Upper lobe of right lung (tissue), 1 donor: ENCODE data around the gene WASF3. TPM values are rescaled to one million over a fixed set of nuclear protein-coding genes. Genes with fewer than 3 reads are reported as not detected.

Experiments
- ATAC-seq: fragments of 200-7000 bp; cut with Tn5 transposase; one replicate; pipeline ENCODE4 v1.9.1; 2020; ENCODE audit warnings: mild to moderate bottlenecking, moderate library complexity
- DNase-seq: peaks from one replicate; pipeline ENCODE4 v3.0.0-alpha.2; 2020
- H3K27ac ChIP-seq: fragments of 200-600 bp; one replicate; pipeline ENCODE4 v1.8.0; 2022
- H3K27me3 ChIP-seq: fragments of 200-600 bp; one replicate; pipeline ENCODE4 v1.8.0; 2022; ENCODE audit warnings: mild to moderate bottlenecking
- H3K36me3 ChIP-seq: fragments of 200-600 bp; one replicate; pipeline ENCODE4 v1.8.0; 2022
- H3K4me1 ChIP-seq: fragments of 200-600 bp; one replicate; pipeline ENCODE4 v1.8.0; 2022
- H3K4me3 ChIP-seq: fragments of 200-600 bp; one replicate; pipeline ENCODE4 v1.8.0; 2022; ENCODE audit warnings: mild to moderate bottlenecking
- H3K9me3 ChIP-seq: fragments of 200-600 bp; one replicate; pipeline ENCODE4 v1.8.0; 2022
- intact Hi-C: fragments of 100-400 bp; cut with DNase I; formaldehyde crosslinking; loops from one replicate; pipeline ENCODE4 v1.11.0; 2022
- total RNA-seq: library from RNA; stranded (reverse); fragmentation: NEBNext Ultra II Directional; extraction: Animal tissue kit (Norgen Biotek cat#: 25700); gene quantifications from one replicate; pipeline ENCODE4 v1.2.1, GENCODE V29; 2021
- TF ChIP-seq, protein P1 (sequence below): fragments of 200-600 bp; IDR thresholded peaks from one replicate; pipeline ENCODE4 v1.8.0; 2022; ENCODE audit warnings: antibody characterized with exemption
- donor health status: DM: no; HTN: yes; CAD: no; lungs with severe emphysema.

WASF3 gene
- total RNA-seq, 1 donor from 2014 or later, result 27.9 TPM

DNA sequence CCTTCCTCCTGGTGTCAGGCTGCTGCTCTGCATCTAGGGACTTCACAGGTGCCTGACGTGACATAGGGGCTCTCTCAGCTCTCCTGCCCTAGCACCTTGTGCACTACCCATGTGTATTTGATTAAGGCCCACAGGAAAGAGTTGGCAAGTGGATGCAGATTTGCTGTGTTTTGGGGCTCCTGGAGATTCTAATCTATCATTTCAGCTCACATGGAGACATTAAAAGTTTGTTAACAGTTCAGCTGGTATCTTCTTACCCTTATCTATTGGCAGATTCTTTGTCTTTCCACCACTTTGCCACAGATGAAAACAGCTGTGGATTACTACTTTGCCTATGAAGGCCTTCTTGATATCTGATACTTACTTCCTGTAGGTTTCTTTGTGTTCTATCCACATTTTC is 41.9 kb downstream of the WASF3 start:
- no peak for DNase-seq
- Histone ChIP-seq H3K9me3 (no peaks in the 10 kb centered on the region), H3K36me3 (no peaks in the 10 kb centered on the region), H3K4me1 (peaks cover 4% of the 10 kb centered on the region), H3K4me3 (no peak overlapping the region), H3K27ac (no peak overlapping the region), H3K27me3 (no peaks in the 10 kb centered on the region)
- intact Hi-C loops, result no loop called here
- ATAC-seq, result no peak
- TF ChIP-seq, protein P1, sequence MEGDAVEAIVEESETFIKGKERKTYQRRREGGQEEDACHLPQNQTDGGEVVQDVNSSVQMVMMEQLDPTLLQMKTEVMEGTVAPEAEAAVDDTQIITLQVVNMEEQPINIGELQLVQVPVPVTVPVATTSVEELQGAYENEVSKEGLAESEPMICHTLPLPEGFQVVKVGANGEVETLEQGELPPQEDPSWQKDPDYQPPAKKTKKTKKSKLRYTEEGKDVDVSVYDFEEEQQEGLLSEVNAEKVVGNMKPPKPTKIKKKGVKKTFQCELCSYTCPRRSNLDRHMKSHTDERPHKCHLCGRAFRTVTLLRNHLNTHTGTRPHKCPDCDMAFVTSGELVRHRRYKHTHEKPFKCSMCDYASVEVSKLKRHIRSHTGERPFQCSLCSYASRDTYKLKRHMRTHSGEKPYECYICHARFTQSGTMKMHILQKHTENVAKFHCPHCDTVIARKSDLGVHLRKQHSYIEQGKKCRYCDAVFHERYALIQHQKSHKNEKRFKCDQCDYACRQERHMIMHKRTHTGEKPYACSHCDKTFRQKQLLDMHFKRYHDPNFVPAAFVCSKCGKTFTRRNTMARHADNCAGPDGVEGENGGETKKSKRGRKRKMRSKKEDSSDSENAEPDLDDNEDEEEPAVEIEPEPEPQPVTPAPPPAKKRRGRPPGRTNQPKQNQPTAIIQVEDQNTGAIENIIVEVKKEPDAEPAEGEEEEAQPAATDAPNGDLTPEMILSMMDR, result no peak

DNA sequence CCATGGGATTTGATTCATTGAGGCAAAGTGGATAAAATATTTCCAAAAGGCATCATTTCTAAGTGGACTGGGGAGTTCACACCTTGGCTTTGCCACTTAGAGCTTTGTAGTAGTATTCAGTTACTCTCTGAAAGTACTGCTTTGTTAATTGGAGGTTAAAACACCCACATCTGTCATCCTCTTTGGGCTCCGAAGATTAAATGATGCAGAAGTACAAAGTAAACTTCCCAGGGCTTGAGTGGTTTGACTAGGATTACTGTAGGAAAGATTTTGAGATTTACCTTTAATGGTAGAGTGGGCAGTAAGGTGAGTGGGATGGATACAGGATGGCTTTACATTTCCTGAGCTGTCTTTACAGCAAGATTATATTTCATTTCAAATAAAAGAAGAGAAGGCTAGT is 42.4 kb downstream of the WASF3 start:
- TF ChIP-seq, protein P1, result no peak
- H3K4me3 ChIP-seq, result no peak overlapping the region
- ATAC-seq (no peak), DNase-seq (no peak)
- no peak overlapping the region for H3K27ac ChIP-seq
- peaks cover 5% of the 10 kb centered on the region for H3K4me1 ChIP-seq
- H3K9me3 ChIP-seq, result no peaks in the 10 kb centered on the region
- no peaks in the 10 kb centered on the region for H3K36me3 ChIP-seq
- no peaks in the 10 kb centered on the region for H3K27me3 ChIP-seq
- intact Hi-C loops, result no loop called here

DNA sequence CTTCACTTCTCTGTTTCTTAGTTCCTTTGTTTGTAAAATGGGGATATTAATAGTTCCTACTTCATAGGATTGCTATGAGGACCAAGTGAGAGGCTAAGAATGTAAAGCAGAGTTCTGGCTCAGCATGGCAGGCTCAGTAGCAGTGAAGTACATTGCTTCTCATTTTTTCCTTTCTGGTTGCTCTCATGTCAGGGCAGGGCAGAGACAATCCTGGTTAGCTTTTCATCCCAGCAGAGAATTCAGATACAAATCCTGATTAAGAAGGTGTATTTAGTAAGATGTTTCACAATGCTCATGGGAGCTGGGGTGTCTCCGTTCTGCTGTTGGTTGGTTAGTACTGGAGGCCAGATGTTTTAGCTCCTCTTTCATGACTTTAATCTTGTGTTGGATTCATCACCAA is 42.9 kb downstream of the WASF3 start:
- no peaks in the 10 kb centered on the region for H3K36me3 ChIP-seq
- ATAC-seq, result peak; percentile 47
- no peak overlapping the region for H3K27ac ChIP-seq
- no peak for DNase-seq
- H3K4me3 ChIP-seq, result no peak overlapping the region
- no peaks in the 10 kb centered on the region for H3K27me3 ChIP-seq
- no peaks in the 10 kb centered on the region for H3K9me3 ChIP-seq
- peaks cover 10% of the 10 kb centered on the region for H3K4me1 ChIP-seq
- TF ChIP-seq, protein P1, result no peak
- intact Hi-C loops, result no loop called here

DNA sequence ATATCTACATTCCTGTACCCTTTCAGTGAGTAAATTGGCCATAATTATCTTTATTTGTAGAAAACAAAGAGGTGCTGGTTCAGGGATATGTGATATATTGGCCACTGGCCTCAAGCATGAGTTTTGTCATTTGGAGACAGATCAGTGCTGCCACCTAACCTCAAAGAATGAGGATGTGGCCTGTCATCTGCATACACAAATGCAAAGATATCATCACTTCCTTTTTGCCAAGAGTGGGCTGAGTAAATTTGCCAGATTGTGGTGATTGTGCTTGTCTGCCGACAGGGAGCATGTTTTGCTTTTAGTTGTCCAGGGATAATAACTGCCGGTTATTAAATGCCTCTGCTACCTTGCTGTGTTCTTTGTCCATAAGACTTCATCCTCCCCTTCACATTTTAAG is 44.2 kb downstream of the WASF3 start:
- H3K4me1 ChIP-seq, result peaks cover 13% of the 10 kb centered on the region
- intact Hi-C loops, result no loop called here
- no peak overlapping the region for H3K27ac ChIP-seq
- no peaks in the 10 kb centered on the region for H3K27me3 ChIP-seq
- ATAC-seq, result no peak
- no peak overlapping the region for H3K4me3 ChIP-seq
- TF ChIP-seq, protein P1, result no peak
- DNase-seq, result no peak
- H3K36me3 ChIP-seq, result no peaks in the 10 kb centered on the region
- H3K9me3 ChIP-seq, result no peaks in the 10 kb centered on the region

DNA sequence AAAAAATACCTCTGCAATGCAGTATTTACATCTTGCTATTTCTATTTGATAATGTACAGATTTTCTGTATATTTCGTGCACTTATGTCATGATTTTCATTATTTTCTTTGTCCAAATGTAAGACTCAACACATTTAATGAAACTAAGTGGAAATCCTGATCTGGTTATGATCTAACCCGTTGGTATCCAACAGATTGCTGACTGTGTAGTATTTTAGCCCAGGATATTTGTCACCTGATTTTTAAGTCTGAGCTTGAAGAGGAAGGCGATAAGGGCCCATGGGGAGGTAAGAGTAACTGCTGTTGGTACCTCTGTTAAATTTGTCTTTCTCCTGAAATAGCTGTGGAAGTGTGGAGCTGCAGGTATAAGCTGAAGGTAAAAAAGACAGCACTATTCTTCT is 45.3 kb downstream of the WASF3 start:
- H3K9me3 ChIP-seq, result no peaks in the 10 kb centered on the region
- H3K27me3 ChIP-seq, result no peaks in the 10 kb centered on the region
- peaks cover 13% of the 10 kb centered on the region for H3K4me1 ChIP-seq
- no peak for ATAC-seq
- no peak overlapping the region for H3K27ac ChIP-seq
- TF ChIP-seq, protein P1, result no peak
- H3K36me3 ChIP-seq, result no peaks in the 10 kb centered on the region
- no peak for DNase-seq
- intact Hi-C loops, result no loop called here
- H3K4me3 ChIP-seq, result no peak overlapping the region
